ENCODE data around the gene PSMB10.

PSMB10 gene

DNA sequence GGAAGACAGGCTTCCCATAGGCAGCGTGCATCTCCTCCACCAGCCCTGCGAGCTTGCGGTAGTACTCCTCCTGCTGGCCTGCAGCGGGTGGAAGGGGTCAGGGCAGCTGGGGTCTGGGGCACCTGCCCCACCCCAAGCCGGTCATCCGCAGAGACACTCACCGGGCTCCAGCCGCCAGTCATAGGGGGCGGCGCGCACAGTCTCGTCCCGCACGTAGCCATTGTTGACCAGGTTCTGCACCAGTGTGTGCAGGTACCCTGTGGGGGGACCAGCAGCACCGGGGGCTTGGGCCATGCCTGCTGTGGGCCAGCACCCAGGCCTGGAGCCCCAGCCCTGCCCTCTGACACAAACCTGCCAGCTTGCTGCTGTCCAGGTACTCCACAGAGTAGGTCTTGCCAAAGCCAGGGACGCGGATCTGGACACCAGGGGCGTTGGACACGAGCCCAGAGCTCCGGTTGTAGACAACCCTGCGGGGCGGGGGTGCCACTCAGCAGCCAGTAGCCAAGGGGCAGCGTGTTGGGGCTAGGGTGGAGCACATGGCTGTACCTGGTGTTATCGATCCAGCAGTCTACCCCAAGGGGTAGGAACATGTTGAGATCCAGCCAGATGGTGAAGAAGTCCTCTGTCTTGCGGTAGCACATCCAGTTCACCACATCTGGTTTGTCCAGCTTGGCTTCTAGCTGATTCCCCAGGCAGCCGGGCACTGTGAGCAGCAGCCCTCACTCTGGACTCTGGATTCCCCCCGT lies 6.0 kb upstream of the PSMB10 start:
- H2BK120ac ChIP-seq (ENCODE audit: low read depth, low read length): no peak overlapping the region
- peaks cover 19% of the 10 kb centered on the region for H3K4me1 ChIP-seq (ENCODE audit: control insufficient read depth, insufficient read depth, low read depth, low read length)
- H3K18ac ChIP-seq (ENCODE audit: low read depth in 1 of 2, low read length in 2 of 2): no peak overlapping the region
- H3K4me3 ChIP-seq (ENCODE audit: insufficient read depth in 1 of 2, low read depth in 1 of 2, low read length in 2 of 2): no peak overlapping the region
- H4K91ac ChIP-seq (ENCODE audit: low read length): peak overlapping the region; percentile 8
- DNase-seq: no peak
- H3K23ac ChIP-seq (ENCODE audit: low read length in 2 of 2): no peak overlapping the region
- H3K36me3 ChIP-seq (ENCODE audit: control insufficient read depth in 1 of 2, insufficient read depth in 2 of 2, low read depth in 1 of 2, low read length in 2 of 2): peaks cover 75 to 84% of the 10 kb centered on the region in 2 experiments
- no peak overlapping the region for H4K8ac ChIP-seq (ENCODE audit: low read length)
- H2AFZ ChIP-seq (ENCODE audit: low read depth, low read length): no peak overlapping the region
- no peak overlapping the region for H3K4me2 ChIP-seq (ENCODE audit: low read length, poor library complexity, severe bottlenecking)
- H3K27ac ChIP-seq (ENCODE audit: low read length, poor library complexity, severe bottlenecking): no peak overlapping the region
- H2BK12ac ChIP-seq (ENCODE audit: low read length in 2 of 2): no peak overlapping the region
- H3K79me1 ChIP-seq (replicated peaks; ENCODE audit: low read length, poor library complexity, severe bottlenecking): peaks cover 26% of the 10 kb centered on the region
- no peak overlapping the region for H3K9ac ChIP-seq (ENCODE audit: low read length)
- no peak overlapping the region for H2AK5ac ChIP-seq (ENCODE audit: low read length, severe bottlenecking)
- H3K4ac ChIP-seq (ENCODE audit: low read depth in 1 of 2, low read length in 2 of 2): no peak overlapping the region
- no peak overlapping the region for H2BK15ac ChIP-seq (ENCODE audit: low read depth, poor library complexity, severe bottlenecking)
- no peaks in the 10 kb centered on the region for H3K9me3 ChIP-seq (ENCODE audit: control insufficient read depth, low read length)
- no peaks in the 10 kb centered on the region for H3K27me3 ChIP-seq (ENCODE audit: control insufficient read depth in 1 of 2, insufficient read depth in 1 of 2, low read length in 2 of 2)
- 96% methylated on average over 27 of the region's 27 CpGs for WGBS
- H3K14ac ChIP-seq (ENCODE audit: low read length in 2 of 2): no peak overlapping the region
- H2BK5ac ChIP-seq (ENCODE audit: low read depth, low read length, poor library complexity, severe bottlenecking): no peak overlapping the region

DNA sequence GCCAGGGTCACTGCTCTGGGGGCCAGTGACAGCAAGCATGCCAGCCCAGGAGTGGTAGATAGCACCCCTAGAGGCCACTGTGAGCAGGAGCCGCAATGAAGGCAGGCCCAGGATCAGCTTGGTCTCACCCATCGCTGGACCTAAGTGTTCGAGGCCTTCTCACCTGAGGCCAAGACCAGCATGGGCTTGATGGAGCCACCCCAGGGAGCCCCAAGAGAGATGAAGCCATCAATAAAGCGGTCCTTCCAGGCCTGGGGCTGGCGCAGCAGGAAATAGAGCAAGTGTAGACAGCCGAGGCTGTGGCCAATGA lies 5.5 kb upstream of the PSMB10 start:
- Histone ChIP-seq H2BK5ac (ENCODE audit: low read depth, low read length, poor library complexity, severe bottlenecking) (no peak overlapping the region), H2BK15ac (ENCODE audit: low read depth, poor library complexity, severe bottlenecking) (no peak overlapping the region), H3K23ac (ENCODE audit: low read length in 2 of 2) (no peak overlapping the region), H3K4me2 (ENCODE audit: low read length, poor library complexity, severe bottlenecking) (no peak overlapping the region), H2BK120ac (ENCODE audit: low read depth, low read length) (no peak overlapping the region), H3K9ac (ENCODE audit: low read length) (no peak overlapping the region), H2AK5ac (ENCODE audit: low read length, severe bottlenecking) (no peak overlapping the region), H4K8ac (ENCODE audit: low read length) (no peak overlapping the region), H3K36me3 (ENCODE audit: control insufficient read depth in 1 of 2, insufficient read depth in 2 of 2, low read depth in 1 of 2, low read length in 2 of 2) (peaks cover 70 to 79% of the 10 kb centered on the region in 2 experiments), H2AFZ (ENCODE audit: low read depth, low read length) (no peak overlapping the region), H3K9me3 (ENCODE audit: control insufficient read depth, low read length) (no peaks in the 10 kb centered on the region), H2BK12ac (ENCODE audit: low read length in 2 of 2) (no peak overlapping the region), H3K4me3 (ENCODE audit: insufficient read depth in 1 of 2, low read depth in 1 of 2, low read length in 2 of 2) (no peak overlapping the region), H3K27me3 (ENCODE audit: control insufficient read depth in 1 of 2, insufficient read depth in 1 of 2, low read length in 2 of 2) (no peaks in the 10 kb centered on the region), H3K14ac (ENCODE audit: low read length in 2 of 2) (no peak overlapping the region), H3K4ac (ENCODE audit: low read depth in 1 of 2, low read length in 2 of 2) (no peak overlapping the region), H3K79me1 (replicated peaks; ENCODE audit: low read length, poor library complexity, severe bottlenecking) (peaks cover 22% of the 10 kb centered on the region), H3K18ac (ENCODE audit: low read depth in 1 of 2, low read length in 2 of 2) (no peak overlapping the region), H3K4me1 (ENCODE audit: control insufficient read depth, insufficient read depth, low read depth, low read length) (peaks cover 23% of the 10 kb centered on the region), H4K91ac (ENCODE audit: low read length) (no peak overlapping the region), H3K27ac (ENCODE audit: low read length, poor library complexity, severe bottlenecking) (no peak overlapping the region)
- DNase-seq: peak; percentile 50
- 87% methylated on average over 6 of the region's 6 CpGs for WGBS

DNA sequence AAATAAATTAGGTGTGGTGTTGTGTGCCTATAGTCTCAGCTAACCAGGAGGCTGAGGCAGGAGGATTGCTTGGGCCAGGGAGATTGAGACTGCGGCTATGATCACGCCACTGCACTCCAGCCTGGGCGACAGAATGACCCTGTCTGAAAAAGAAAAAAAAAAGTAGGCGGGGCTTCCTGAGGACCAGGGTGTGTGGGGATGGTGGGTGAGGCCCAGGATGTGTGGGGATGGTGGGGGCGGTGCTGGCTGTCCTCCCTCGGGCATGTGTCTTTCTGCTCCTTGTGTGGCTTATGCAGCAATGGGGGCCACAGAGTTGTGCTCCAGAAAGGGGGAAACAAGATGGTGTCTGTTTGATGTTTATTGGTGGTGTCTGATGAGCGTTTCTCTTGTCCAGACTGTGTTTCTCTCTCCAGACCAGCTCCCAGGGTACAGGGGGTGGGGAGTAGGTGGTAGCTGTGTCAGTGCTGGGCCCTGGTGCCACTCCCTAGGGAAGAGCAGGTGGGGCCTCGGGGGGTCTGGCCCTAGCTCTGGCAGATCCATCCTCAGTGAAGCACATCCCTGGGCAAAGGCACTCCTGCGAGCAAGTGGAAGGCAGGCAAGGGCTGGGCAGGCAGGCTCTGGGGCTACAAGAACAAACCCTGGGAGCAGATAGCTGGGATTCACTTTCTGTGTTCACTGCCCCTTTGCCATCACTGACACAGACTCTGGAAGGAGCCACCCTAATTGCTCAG lies 5.0 kb upstream of the PSMB10 start:
- H2BK120ac ChIP-seq (ENCODE audit: low read depth, low read length): no peak overlapping the region
- DNase-seq: no peak
- H3K4ac ChIP-seq (ENCODE audit: low read depth in 1 of 2, low read length in 2 of 2): no peak overlapping the region
- H3K36me3 ChIP-seq (ENCODE audit: control insufficient read depth in 1 of 2, insufficient read depth in 2 of 2, low read depth in 1 of 2, low read length in 2 of 2): peaks cover 64 to 74% of the 10 kb centered on the region in 2 experiments
- no peak overlapping the region for H4K91ac ChIP-seq (ENCODE audit: low read length)
- H3K4me1 ChIP-seq (ENCODE audit: control insufficient read depth, insufficient read depth, low read depth, low read length): peaks cover 27% of the 10 kb centered on the region
- no peak overlapping the region for H2BK15ac ChIP-seq (ENCODE audit: low read depth, poor library complexity, severe bottlenecking)
- no peak overlapping the region for H3K27ac ChIP-seq (ENCODE audit: low read length, poor library complexity, severe bottlenecking)
- no peak overlapping the region for H3K23ac ChIP-seq (ENCODE audit: low read length in 2 of 2)
- H3K4me3 ChIP-seq (ENCODE audit: insufficient read depth in 1 of 2, low read depth in 1 of 2, low read length in 2 of 2): no peak overlapping the region
- no peak overlapping the region for H2BK5ac ChIP-seq (ENCODE audit: low read depth, low read length, poor library complexity, severe bottlenecking)
- no peak overlapping the region for H2BK12ac ChIP-seq (ENCODE audit: low read length in 2 of 2)
- H3K4me2 ChIP-seq (ENCODE audit: low read length, poor library complexity, severe bottlenecking): no peak overlapping the region
- peaks cover 21% of the 10 kb centered on the region for H3K79me1 ChIP-seq (replicated peaks; ENCODE audit: low read length, poor library complexity, severe bottlenecking)
- H3K14ac ChIP-seq (ENCODE audit: low read length in 2 of 2): no peak overlapping the region
- H2AFZ ChIP-seq (ENCODE audit: low read depth, low read length): no peak overlapping the region
- no peak overlapping the region for H3K9ac ChIP-seq (ENCODE audit: low read length)
- no peak overlapping the region for H3K18ac ChIP-seq (ENCODE audit: low read depth in 1 of 2, low read length in 2 of 2)
- no peak overlapping the region for H2AK5ac ChIP-seq (ENCODE audit: low read length, severe bottlenecking)
- H3K9me3 ChIP-seq (ENCODE audit: control insufficient read depth, low read length): no peaks in the 10 kb centered on the region
- H3K27me3 ChIP-seq (ENCODE audit: control insufficient read depth in 1 of 2, insufficient read depth in 1 of 2, low read length in 2 of 2): no peaks in the 10 kb centered on the region
- H4K8ac ChIP-seq (ENCODE audit: low read length): no peak overlapping the region
- 90% methylated on average over 9 of the region's 9 CpGs for WGBS

DNA sequence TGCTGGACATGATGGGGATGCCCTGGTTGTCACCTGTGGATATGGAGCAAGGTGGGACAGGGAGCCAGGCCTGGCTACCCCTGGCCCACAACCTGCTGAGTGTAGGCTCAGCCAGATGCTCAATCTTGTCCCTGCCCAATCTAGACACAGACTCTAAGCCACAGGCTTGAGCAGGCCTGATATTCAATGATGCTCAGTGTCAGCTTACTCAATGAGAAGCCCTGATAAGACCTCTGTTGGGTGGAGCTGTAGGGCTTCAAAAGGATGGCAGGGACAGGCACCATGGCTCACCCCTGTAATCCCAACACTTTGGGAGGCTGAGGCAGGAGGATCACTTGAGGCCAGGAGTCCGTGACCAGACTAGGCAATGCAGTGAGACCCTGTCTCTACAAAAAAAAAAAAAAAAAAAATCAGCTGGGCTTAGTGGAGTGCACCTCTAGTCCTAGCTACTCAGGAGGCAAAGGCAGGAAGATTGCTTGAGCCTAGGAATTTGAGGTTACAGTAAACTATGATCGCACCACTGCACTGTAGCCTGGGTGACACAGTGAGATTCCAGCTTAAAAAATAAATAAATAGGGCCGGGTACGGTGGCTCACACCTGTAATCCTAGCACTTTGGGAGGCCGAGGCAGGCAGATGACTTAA lies 3.9 kb upstream of the PSMB10 start:
- H3K18ac ChIP-seq (ENCODE audit: low read depth in 1 of 2, low read length in 2 of 2): no peak overlapping the region
- peaks cover 13% of the 10 kb centered on the region for H3K79me1 ChIP-seq (replicated peaks; ENCODE audit: low read length, poor library complexity, severe bottlenecking)
- H3K36me3 ChIP-seq (ENCODE audit: control insufficient read depth in 1 of 2, insufficient read depth in 2 of 2, low read depth in 1 of 2, low read length in 2 of 2): peaks cover 54 to 63% of the 10 kb centered on the region in 2 experiments
- no peak overlapping the region for H3K27ac ChIP-seq (ENCODE audit: low read length, poor library complexity, severe bottlenecking)
- H3K27me3 ChIP-seq (ENCODE audit: control insufficient read depth in 1 of 2, insufficient read depth in 1 of 2, low read length in 2 of 2): no peaks in the 10 kb centered on the region
- H2BK12ac ChIP-seq (ENCODE audit: low read length in 2 of 2): no peak overlapping the region
- DNase-seq: no peak
- H3K4me3 ChIP-seq (ENCODE audit: insufficient read depth in 1 of 2, low read depth in 1 of 2, low read length in 2 of 2): no peak overlapping the region
- H4K91ac ChIP-seq (ENCODE audit: low read length): no peak overlapping the region
- no peak overlapping the region for H2BK120ac ChIP-seq (ENCODE audit: low read depth, low read length)
- H3K9me3 ChIP-seq (ENCODE audit: control insufficient read depth, low read length): no peaks in the 10 kb centered on the region
- no peak overlapping the region for H2AK5ac ChIP-seq (ENCODE audit: low read length, severe bottlenecking)
- H3K14ac ChIP-seq (ENCODE audit: low read length in 2 of 2): no peak overlapping the region
- no peak overlapping the region for H3K23ac ChIP-seq (ENCODE audit: low read length in 2 of 2)
- no peak overlapping the region for H4K8ac ChIP-seq (ENCODE audit: low read length)
- H3K9ac ChIP-seq (ENCODE audit: low read length): no peak overlapping the region
- H2BK15ac ChIP-seq (ENCODE audit: low read depth, poor library complexity, severe bottlenecking): no peak overlapping the region
- H2AFZ ChIP-seq (ENCODE audit: low read depth, low read length): no peak overlapping the region
- 93% methylated on average over 4 of the region's 5 CpGs for WGBS
- no peak overlapping the region for H2BK5ac ChIP-seq (ENCODE audit: low read depth, low read length, poor library complexity, severe bottlenecking)
- no peak overlapping the region for H3K4me2 ChIP-seq (ENCODE audit: low read length, poor library complexity, severe bottlenecking)
- H3K4ac ChIP-seq (ENCODE audit: low read depth in 1 of 2, low read length in 2 of 2): no peak overlapping the region
- H3K4me1 ChIP-seq (ENCODE audit: control insufficient read depth, insufficient read depth, low read depth, low read length): peaks cover 26% of the 10 kb centered on the region

All from mesenchymal stem cell (in vitro differentiated cells and primary cell).